WTC11 (cell line): Measurements from ENCODE around the gene PPP1R12B. TPM values are rescaled to one million over a fixed set of nuclear protein-coding genes. Genes with fewer than 3 reads are reported as not detected.

Experiments
- ATAC-seq: fragments of 200-7000 bp; cut with Tn5 transposase; 2 replicates; pipeline ENCODE4 v1.10.0; 2021; ENCODE audit warnings: mild to moderate bottlenecking, moderate library complexity
- CTCF ChIA-PET: fragments of 300-600 bp; sonication (Branson Sonifier 250); formaldehyde crosslinking; loops from one replicate; lab custom pipeline; 2021; ENCODE audit warnings: antibody characterized with exemption; lab: Charles Lee
- POLR2A ChIA-PET: fragments of 350-600 bp; sonication (Branson Sonifier 250); formaldehyde crosslinking; loops from one replicate; lab custom pipeline; 2021; ENCODE audit warnings: antibody characterized with exemption; lab: Charles Lee
- DNase-seq: peaks from one replicate; pipeline ENCODE4 v3.0.0; 2021; ENCODE audit warnings: low spot score
- H3K27ac Mint-ChIP-seq: 2 replicates; pipeline ENCODE4 v1.8.0; 2021; ENCODE audit warnings: mixed read lengths
- H3K27me3 Mint-ChIP-seq: 2 replicates; pipeline ENCODE4 v1.8.0; 2021; ENCODE audit warnings: low read depth, mild to moderate bottlenecking, moderate library complexity, mixed read lengths
- H3K36me3 Mint-ChIP-seq: 2 replicates; pipeline ENCODE4 v1.8.0; 2021; ENCODE audit warnings: mixed read lengths
- H3K4me1 Mint-ChIP-seq: 2 replicates; pipeline ENCODE4 v1.8.0; 2022; ENCODE audit warnings: mixed read lengths
- H3K4me3 Mint-ChIP-seq: 2 replicates; pipeline ENCODE4 v1.8.0; 2021; ENCODE audit warnings: mild to moderate bottlenecking, moderate library complexity, mixed read lengths
- H3K9me3 Mint-ChIP-seq: 2 replicates; pipeline ENCODE4 v1.8.0; 2021; ENCODE audit warnings: mixed read lengths
- EMX1 ChIP-seq: fragments of 250-450 bp; sonication (Bioruptor Pico); IDR thresholded peaks from 2 replicates; pipeline ENCODE4 v1.8.0; 2021; ENCODE audit warnings: mild to moderate bottlenecking
- NFE2L1 ChIP-seq: sonication (generic); formaldehyde crosslinking; IDR thresholded peaks from 2 replicates; pipeline ENCODE4 v1.8.1; 2023; ENCODE audit warnings: missing genetic modification reagents
- NR2C2 ChIP-seq: sonication (generic); formaldehyde crosslinking; IDR thresholded peaks from 2 replicates; pipeline ENCODE4 v1.8.0; 2022; ENCODE audit warnings: mild to moderate bottlenecking, missing genetic modification reagents
- NR3C1 ChIP-seq: sonication (generic); formaldehyde crosslinking; conservative IDR thresholded peaks from 2 replicates; pipeline ENCODE4 v1.8.1; 2023; ENCODE audit warnings: low read depth, mild to moderate bottlenecking, missing genetic modification reagents
- RELA ChIP-seq: sonication (generic); formaldehyde crosslinking; IDR thresholded peaks from 2 replicates; pipeline ENCODE4 v1.8.1; 2022; ENCODE audit warnings: missing genetic modification reagents, mild to moderate bottlenecking, borderline replicate concordance
- TEAD1 ChIP-seq: sonication (generic); formaldehyde crosslinking; IDR thresholded peaks from 2 replicates; pipeline ENCODE4 v1.8.0; 2022; ENCODE audit warnings: mild to moderate bottlenecking, missing genetic modification reagents
- TEAD4 ChIP-seq: sonication (generic); formaldehyde crosslinking; IDR thresholded peaks from 2 replicates; pipeline ENCODE4 v1.8.0; 2022; ENCODE audit warnings: mild to moderate bottlenecking, missing genetic modification reagents
- ZBTB21 ChIP-seq: sonication (generic); formaldehyde crosslinking; IDR thresholded peaks from 2 replicates; pipeline ENCODE4 v1.8.1; 2023; ENCODE audit warnings: mild to moderate bottlenecking, missing genetic modification reagents, borderline replicate concordance
- ZNF121 ChIP-seq: sonication (generic); formaldehyde crosslinking; IDR thresholded peaks from 2 replicates; pipeline ENCODE4 v1.8.0; 2023; ENCODE audit warnings: missing genetic modification reagents
- ZNF219 ChIP-seq: sonication (generic); formaldehyde crosslinking; IDR thresholded peaks from 2 replicates; pipeline ENCODE4 v1.8.0; 2023; ENCODE audit warnings: missing genetic modification reagents, mild to moderate bottlenecking, borderline replicate concordance
- ZNF232 ChIP-seq: sonication (generic); formaldehyde crosslinking; IDR thresholded peaks from 2 replicates; pipeline ENCODE4 v1.8.0; 2022; ENCODE audit warnings: mild to moderate bottlenecking, missing genetic modification reagents
- ZNF263 ChIP-seq: sonication (generic); formaldehyde crosslinking; IDR thresholded peaks from 2 replicates; pipeline ENCODE4 v1.8.1; 2022; ENCODE audit warnings: low read depth, mild to moderate bottlenecking, moderate library complexity, missing genetic modification reagents
- ZNF423 ChIP-seq: fragments of 250-450 bp; sonication (Bioruptor Pico); IDR thresholded peaks from 2 replicates; pipeline ENCODE4 v2.1.2; 2022; ENCODE audit warnings: mild to moderate bottlenecking, moderate library complexity
- total RNA-seq: library from RNA; stranded (reverse); gene quantifications from 3 replicates; pipeline ENCODE4 v1.2.3, GENCODE V29; 2021
- TF ChIP-seq, protein P1 (sequence below): sonication (generic); formaldehyde crosslinking; IDR thresholded peaks from 2 replicates; pipeline ENCODE4 v1.8.0; 2022; ENCODE audit warnings: missing genetic modification reagents
- TF ChIP-seq, protein P2 (sequence below): sonication (generic); formaldehyde crosslinking; IDR thresholded peaks from 2 replicates; pipeline ENCODE4 v1.8.1; 2023; ENCODE audit warnings: mild to moderate bottlenecking, missing genetic modification reagents, moderate library complexity
- TF ChIP-seq, protein P3 (sequence below): sonication (generic); formaldehyde crosslinking; IDR thresholded peaks from 2 replicates; pipeline ENCODE4 v1.8.1; 2022; ENCODE audit warnings: mild to moderate bottlenecking, moderate library complexity, missing genetic modification reagents
- TF ChIP-seq, protein P4 (sequence below): sonication (generic); formaldehyde crosslinking; IDR thresholded peaks from 2 replicates; pipeline ENCODE4 v1.8.1; 2022; ENCODE audit warnings: missing genetic modification reagents, borderline replicate concordance
- TF ChIP-seq, protein P5 (sequence below): fragments of 200-600 bp; IDR thresholded peaks from 2 replicates; pipeline ENCODE4 v1.8.0; 2022; ENCODE audit warnings: antibody characterized with exemption
- TF ChIP-seq, protein P6 (sequence below): sonication (generic); formaldehyde crosslinking; IDR thresholded peaks from 2 replicates; pipeline ENCODE4 v1.8.1; 2023; ENCODE audit warnings: mild to moderate bottlenecking, missing genetic modification reagents, moderate library complexity

The PPP1R12B gene
- total RNA-seq, 1 experiment from 2014 or later: 19.2 TPM

DNA sequence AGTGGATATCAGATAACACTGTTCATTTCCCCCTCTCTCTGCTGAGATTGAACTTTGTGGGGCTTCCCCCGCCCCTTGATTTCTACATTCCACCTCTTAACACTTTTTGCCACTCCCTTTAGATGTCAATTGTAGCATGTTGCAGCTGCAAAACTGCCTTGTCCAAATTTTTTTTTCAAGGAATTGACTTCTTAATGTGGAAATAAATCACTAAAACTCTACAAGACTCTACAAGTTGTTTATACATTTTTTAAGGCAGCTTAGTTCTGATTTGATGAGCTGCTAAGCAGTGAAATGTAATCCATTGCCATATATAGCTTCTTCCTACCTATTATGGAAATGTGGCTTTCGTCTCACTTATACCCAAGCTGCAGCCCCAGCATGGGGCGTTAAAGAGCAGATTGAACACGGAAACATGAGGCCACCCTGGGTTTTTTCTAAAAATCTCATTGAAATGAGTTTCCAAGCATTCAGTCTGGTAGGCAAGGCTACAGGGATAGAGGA lies 229.6 kb downstream of the PPP1R12B start:
- no peak for TF ChIP-seq ZNF219 (CRISPR knock-in tag)
- no peak for TF ChIP-seq NR3C1 (CRISPR knock-in tag)
- TF ChIP-seq, protein P1, sequence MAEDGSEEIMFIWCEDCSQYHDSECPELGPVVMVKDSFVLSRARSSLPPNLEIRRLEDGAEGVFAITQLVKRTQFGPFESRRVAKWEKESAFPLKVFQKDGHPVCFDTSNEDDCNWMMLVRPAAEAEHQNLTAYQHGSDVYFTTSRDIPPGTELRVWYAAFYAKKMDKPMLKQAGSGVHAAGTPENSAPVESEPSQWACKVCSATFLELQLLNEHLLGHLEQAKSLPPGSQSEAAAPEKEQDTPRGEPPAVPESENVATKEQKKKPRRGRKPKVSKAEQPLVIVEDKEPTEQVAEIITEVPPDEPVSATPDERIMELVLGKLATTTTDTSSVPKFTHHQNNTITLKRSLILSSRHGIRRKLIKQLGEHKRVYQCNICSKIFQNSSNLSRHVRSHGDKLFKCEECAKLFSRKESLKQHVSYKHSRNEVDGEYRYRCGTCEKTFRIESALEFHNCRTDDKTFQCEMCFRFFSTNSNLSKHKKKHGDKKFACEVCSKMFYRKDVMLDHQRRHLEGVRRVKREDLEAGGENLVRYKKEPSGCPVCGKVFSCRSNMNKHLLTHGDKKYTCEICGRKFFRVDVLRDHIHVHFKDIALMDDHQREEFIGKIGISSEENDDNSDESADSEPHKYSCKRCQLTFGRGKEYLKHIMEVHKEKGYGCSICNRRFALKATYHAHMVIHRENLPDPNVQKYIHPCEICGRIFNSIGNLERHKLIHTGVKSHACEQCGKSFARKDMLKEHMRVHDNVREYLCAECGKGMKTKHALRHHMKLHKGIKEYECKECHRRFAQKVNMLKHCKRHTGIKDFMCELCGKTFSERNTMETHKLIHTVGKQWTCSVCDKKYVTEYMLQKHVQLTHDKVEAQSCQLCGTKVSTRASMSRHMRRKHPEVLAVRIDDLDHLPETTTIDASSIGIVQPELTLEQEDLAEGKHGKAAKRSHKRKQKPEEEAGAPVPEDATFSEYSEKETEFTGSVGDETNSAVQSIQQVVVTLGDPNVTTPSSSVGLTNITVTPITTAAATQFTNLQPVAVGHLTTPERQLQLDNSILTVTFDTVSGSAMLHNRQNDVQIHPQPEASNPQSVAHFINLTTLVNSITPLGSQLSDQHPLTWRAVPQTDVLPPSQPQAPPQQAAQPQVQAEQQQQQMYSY (CRISPR knock-in tag): no peak
- no peak for TF ChIP-seq ZNF263 (CRISPR knock-in tag)
- TF ChIP-seq, protein P2, sequence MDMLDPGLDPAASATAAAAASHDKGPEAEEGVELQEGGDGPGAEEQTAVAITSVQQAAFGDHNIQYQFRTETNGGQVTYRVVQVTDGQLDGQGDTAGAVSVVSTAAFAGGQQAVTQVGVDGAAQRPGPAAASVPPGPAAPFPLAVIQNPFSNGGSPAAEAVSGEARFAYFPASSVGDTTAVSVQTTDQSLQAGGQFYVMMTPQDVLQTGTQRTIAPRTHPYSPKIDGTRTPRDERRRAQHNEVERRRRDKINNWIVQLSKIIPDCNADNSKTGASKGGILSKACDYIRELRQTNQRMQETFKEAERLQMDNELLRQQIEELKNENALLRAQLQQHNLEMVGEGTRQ (CRISPR knock-in tag): no peak
- TF ChIP-seq NR2C2 (CRISPR knock-in tag): no peak
- TF ChIP-seq, protein P3, sequence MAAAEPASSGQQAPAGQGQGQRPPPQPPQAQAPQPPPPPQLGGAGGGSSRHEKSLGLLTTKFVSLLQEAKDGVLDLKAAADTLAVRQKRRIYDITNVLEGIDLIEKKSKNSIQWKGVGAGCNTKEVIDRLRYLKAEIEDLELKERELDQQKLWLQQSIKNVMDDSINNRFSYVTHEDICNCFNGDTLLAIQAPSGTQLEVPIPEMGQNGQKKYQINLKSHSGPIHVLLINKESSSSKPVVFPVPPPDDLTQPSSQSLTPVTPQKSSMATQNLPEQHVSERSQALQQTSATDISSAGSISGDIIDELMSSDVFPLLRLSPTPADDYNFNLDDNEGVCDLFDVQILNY: no peak
- TF ChIP-seq, protein P4, sequence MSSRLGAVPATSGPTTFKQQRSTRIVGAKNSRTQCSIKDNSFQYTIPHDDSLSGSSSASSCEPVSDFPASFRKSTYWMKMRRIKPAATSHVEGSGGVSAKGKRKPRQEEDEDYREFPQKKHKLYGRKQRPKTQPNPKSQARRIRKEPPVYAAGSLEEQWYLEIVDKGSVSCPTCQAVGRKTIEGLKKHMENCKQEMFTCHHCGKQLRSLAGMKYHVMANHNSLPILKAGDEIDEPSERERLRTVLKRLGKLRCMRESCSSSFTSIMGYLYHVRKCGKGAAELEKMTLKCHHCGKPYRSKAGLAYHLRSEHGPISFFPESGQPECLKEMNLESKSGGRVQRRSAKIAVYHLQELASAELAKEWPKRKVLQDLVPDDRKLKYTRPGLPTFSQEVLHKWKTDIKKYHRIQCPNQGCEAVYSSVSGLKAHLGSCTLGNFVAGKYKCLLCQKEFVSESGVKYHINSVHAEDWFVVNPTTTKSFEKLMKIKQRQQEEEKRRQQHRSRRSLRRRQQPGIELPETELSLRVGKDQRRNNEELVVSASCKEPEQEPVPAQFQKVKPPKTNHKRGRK: no peak
- TF ChIP-seq TEAD4 (CRISPR knock-in tag): no peak
- TF ChIP-seq TEAD1 (CRISPR knock-in tag): no peak
- TF ChIP-seq, protein P5, sequence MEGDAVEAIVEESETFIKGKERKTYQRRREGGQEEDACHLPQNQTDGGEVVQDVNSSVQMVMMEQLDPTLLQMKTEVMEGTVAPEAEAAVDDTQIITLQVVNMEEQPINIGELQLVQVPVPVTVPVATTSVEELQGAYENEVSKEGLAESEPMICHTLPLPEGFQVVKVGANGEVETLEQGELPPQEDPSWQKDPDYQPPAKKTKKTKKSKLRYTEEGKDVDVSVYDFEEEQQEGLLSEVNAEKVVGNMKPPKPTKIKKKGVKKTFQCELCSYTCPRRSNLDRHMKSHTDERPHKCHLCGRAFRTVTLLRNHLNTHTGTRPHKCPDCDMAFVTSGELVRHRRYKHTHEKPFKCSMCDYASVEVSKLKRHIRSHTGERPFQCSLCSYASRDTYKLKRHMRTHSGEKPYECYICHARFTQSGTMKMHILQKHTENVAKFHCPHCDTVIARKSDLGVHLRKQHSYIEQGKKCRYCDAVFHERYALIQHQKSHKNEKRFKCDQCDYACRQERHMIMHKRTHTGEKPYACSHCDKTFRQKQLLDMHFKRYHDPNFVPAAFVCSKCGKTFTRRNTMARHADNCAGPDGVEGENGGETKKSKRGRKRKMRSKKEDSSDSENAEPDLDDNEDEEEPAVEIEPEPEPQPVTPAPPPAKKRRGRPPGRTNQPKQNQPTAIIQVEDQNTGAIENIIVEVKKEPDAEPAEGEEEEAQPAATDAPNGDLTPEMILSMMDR: no peak
- TF ChIP-seq ZNF232 (CRISPR knock-in tag): no peak
- no peak for TF ChIP-seq EMX1 (CRISPR knock-in tag)
- no peak for TF ChIP-seq RELA (CRISPR knock-in tag)
- TF ChIP-seq, all 79 proteins: peak for 0
- ChIA-PET POLR2A (interaction anchor here (0.5 kb wide), 1 partner anchor 241 kb away, joined by 4 read pairs; no protein-coding TSS in a partner anchor), CTCF (interaction anchor here (0.6 to 2.9 kb wide), 17 partner anchors 8 to 423 kb away, joined by 3 to 25 read pairs (median 4); partner anchors contain the start of gene SYT2)
- H3K27me3 Mint-ChIP-seq: no peaks in the 10 kb centered on the region
- H3K27ac Mint-ChIP-seq: peak overlapping the region; percentile 78
- ATAC-seq (peak; percentile 49), DNase-seq (no peak)
- no peaks in the 10 kb centered on the region; the same call in 1 of the 2 replicates for H3K36me3 Mint-ChIP-seq
- no peaks in the 10 kb centered on the region for H3K9me3 Mint-ChIP-seq
- peaks cover 40% of the 10 kb centered on the region for H3K4me1 Mint-ChIP-seq
- peak overlapping the region; percentile 0; the same call in 1 of the 2 replicates for H3K4me3 Mint-ChIP-seq

DNA sequence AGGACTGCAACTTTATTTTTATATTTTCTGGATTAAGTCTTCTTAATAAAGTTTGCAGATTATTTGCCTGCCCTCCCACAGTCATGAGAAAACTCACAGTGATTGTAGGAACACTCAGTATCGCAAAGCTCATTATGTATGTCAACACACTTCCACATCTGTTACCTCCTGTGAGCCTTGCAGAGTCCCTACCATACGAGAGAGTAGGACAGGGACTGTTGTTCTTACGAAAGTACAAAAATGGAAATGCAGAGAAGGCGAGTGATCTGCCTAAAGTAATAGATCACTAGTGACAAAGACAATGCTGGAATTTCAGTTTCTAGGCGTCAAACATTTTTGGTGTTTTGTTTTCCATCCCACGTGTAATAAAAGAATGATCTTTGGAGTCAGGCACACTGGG lies 230.1 kb downstream of the PPP1R12B start:
- ChIA-PET CTCF (interaction anchor here (0.6 to 2.9 kb wide), 12 partner anchors 9 to 423 kb away, joined by 3 to 25 read pairs (median 4); no protein-coding TSS in a partner anchor), POLR2A (interaction anchor here (0.5 kb wide), 1 partner anchor 241 kb away, joined by 4 read pairs; no protein-coding TSS in a partner anchor)
- Mint-ChIP-seq H3K27me3 (no peaks in the 10 kb centered on the region), H3K4me3 (no peak overlapping the region), H3K36me3 (no peaks in the 10 kb centered on the region; the same call in 1 of the 2 replicates), H3K4me1 (peaks cover 40% of the 10 kb centered on the region), H3K27ac (peak overlapping the region; percentile 78), H3K9me3 (no peaks in the 10 kb centered on the region)
- DNase-seq (no peak), ATAC-seq (peak; percentile 8; the same call in 1 of the 2 replicates)
- TF ChIP-seq ZBTB21 (CRISPR knock-in tag) (no peak), TEAD1 (CRISPR knock-in tag) (no peak), NFE2L1 (CRISPR knock-in tag) (no peak), ZNF121 (CRISPR knock-in tag) (no peak), ZNF423 (CRISPR knock-in tag) (no peak)
- TF ChIP-seq, protein P6, sequence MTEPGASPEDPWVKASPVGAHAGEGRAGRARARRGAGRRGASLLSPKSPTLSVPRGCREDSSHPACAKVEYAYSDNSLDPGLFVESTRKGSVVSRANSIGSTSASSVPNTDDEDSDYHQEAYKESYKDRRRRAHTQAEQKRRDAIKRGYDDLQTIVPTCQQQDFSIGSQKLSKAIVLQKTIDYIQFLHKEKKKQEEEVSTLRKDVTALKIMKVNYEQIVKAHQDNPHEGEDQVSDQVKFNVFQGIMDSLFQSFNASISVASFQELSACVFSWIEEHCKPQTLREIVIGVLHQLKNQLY (CRISPR knock-in tag): no peak
- TF ChIP-seq, protein P5: no peak
- TF ChIP-seq, protein P4: no peak
